HL-60 (cell line): ENCODE results near the gene HINT1.

Experiments
- GABPA ChIP-seq: IDR thresholded peaks from 2 replicates; pipeline ENCODE4 v1.6.1; 2012; ENCODE audit warnings: low read depth
- TF ChIP-seq, protein P1 (sequence below): IDR thresholded peaks from one replicate; pipeline ENCODE4 v1.5.1; 2011; ENCODE audit warnings: low read length, control low read depth, inconsistent platforms; ENCODE audit not compliant: insufficient read depth
- TF ChIP-seq, protein P2 (sequence below): IDR thresholded peaks from 2 replicates; pipeline ENCODE4 v1.6.1; 2012; ENCODE audit warnings: low read depth; ENCODE audit not compliant: insufficient replicate concordance

DNA sequence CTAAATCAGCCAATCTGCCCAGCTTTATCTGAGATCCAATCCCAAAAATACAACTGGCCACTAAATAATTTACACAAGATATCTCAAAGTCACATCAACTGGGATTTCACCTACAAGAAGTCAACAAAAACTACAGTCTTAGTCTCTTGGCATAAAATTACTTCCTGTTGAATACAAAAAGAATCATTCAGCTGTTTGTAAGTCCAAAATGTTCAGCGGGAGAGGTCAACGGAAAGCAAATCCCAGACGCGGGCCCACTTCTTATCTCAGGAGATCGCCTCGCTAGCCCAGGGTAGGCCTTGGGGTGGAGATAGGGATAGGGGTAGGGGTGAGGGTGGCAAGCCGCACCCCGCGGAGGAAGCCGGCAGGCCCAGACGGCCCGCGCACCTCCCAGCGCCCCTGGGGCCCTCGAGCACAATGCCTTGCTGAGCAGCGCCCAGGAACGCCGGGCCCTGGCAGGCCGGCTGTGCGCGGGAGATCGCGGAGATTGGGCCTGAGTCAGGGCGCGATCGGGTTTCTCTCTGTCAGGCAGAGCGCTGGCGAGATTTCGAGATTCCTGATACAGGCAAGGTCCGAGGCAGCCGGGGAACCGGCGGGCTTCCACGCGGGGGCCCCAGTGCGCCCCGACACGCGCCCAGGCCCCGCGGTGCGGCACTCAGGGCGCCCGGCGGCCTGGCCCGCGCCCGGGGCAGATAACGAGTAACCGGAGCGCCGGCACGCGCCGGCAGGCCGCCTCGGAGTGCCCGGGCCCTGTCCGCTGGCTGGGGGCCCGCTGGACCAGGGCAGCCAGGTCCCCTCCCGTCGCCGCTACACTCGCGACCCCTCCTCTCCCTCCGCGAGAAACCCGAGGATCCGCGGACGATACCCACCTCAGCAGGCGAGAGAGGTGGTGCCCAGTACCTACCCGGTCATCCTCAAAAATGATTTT is 601 bp downstream of the HINT1 start:
- TF ChIP-seq, protein P1, sequence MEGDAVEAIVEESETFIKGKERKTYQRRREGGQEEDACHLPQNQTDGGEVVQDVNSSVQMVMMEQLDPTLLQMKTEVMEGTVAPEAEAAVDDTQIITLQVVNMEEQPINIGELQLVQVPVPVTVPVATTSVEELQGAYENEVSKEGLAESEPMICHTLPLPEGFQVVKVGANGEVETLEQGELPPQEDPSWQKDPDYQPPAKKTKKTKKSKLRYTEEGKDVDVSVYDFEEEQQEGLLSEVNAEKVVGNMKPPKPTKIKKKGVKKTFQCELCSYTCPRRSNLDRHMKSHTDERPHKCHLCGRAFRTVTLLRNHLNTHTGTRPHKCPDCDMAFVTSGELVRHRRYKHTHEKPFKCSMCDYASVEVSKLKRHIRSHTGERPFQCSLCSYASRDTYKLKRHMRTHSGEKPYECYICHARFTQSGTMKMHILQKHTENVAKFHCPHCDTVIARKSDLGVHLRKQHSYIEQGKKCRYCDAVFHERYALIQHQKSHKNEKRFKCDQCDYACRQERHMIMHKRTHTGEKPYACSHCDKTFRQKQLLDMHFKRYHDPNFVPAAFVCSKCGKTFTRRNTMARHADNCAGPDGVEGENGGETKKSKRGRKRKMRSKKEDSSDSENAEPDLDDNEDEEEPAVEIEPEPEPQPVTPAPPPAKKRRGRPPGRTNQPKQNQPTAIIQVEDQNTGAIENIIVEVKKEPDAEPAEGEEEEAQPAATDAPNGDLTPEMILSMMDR, result no peak
- TF ChIP-seq, protein P2, sequence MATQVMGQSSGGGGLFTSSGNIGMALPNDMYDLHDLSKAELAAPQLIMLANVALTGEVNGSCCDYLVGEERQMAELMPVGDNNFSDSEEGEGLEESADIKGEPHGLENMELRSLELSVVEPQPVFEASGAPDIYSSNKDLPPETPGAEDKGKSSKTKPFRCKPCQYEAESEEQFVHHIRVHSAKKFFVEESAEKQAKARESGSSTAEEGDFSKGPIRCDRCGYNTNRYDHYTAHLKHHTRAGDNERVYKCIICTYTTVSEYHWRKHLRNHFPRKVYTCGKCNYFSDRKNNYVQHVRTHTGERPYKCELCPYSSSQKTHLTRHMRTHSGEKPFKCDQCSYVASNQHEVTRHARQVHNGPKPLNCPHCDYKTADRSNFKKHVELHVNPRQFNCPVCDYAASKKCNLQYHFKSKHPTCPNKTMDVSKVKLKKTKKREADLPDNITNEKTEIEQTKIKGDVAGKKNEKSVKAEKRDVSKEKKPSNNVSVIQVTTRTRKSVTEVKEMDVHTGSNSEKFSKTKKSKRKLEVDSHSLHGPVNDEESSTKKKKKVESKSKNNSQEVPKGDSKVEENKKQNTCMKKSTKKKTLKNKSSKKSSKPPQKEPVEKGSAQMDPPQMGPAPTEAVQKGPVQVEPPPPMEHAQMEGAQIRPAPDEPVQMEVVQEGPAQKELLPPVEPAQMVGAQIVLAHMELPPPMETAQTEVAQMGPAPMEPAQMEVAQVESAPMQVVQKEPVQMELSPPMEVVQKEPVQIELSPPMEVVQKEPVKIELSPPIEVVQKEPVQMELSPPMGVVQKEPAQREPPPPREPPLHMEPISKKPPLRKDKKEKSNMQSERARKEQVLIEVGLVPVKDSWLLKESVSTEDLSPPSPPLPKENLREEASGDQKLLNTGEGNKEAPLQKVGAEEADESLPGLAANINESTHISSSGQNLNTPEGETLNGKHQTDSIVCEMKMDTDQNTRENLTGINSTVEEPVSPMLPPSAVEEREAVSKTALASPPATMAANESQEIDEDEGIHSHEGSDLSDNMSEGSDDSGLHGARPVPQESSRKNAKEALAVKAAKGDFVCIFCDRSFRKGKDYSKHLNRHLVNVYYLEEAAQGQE, result no peak
- TF ChIP-seq GABPA, result no peak
